ENCODE data around the gene SH2D1A. TPM values are rescaled to one million over a fixed set of nuclear protein-coding genes. Genes with fewer than 3 reads are reported as not detected.
"Not testable (repeated sequence)": the region's sequence is repeated elsewhere in the genome, so short reads cannot be mapped to it uniquely, and the experiment has no call there.

Gene SH2D1A
- not detected for total RNA-seq
- long read RNA-seq = 0 reads

- intact Hi-C loops (cut with DNase I) = no loop called here
- ATAC-seq (no peak), DNase-seq (ENCODE audit: missing footprints) (no peak)
These were observed at the start of gene SH2D1A for GRCh38 chrX:124346117-124346876. TSS of gene SH2D1A (plus strand) at chrX:124346563. CDS start at chrX:124346643, 80 bp downstream.

- ATAC-seq; DNase-seq (ENCODE audit: missing footprints); intact Hi-C loops (cut with DNase I): not testable (repeated sequence)
These were observed 47.0 kb upstream of the SH2D1A start for GRCh38 chrX:124299323-124299722.

GRCh38 chrX:124300405-124300804 is 46.0 kb upstream of the SH2D1A start:
- ATAC-seq (no peak), DNase-seq (ENCODE audit: missing footprints) (no peak)
- intact Hi-C loops (cut with DNase I) = no loop called here

- intact Hi-C loops (cut with DNase I) = no loop called here
- DNase-seq (ENCODE audit: missing footprints) = no peak
- no peak for ATAC-seq
These were observed 39.0 kb upstream of the SH2D1A start for GRCh38 chrX:124307253-124307907.

GRCh38 chrX:124325732-124326131 is 20.6 kb upstream of the SH2D1A start:
- intact Hi-C loops (cut with DNase I) = no loop called here
- no peak for ATAC-seq
- no peak for DNase-seq (ENCODE audit: missing footprints)

GRCh38 chrX:124328765-124329164 is 17.6 kb upstream of the SH2D1A start:
- intact Hi-C loops (cut with DNase I) = no loop called here
- no peak for ATAC-seq
- no peak for DNase-seq (ENCODE audit: missing footprints)

GRCh38 chrX:124332481-124333424 is 13.6 kb upstream of the SH2D1A start, which contains the start of gene TEX13D:
TSS of gene TEX13D (plus strand) at chrX:124332660. CDS start at chrX:124332918, 258 bp downstream.
- ATAC-seq = no peak
- intact Hi-C loops (cut with DNase I) = no loop called here
- no peak for DNase-seq (ENCODE audit: missing footprints)

- ATAC-seq (no peak), DNase-seq (ENCODE audit: missing footprints) (no peak)
- intact Hi-C loops (cut with DNase I) = no loop called here
These were observed 12.5 kb upstream of the SH2D1A start for GRCh38 chrX:124333862-124334261.

GRCh38 chrX:124334555-124334954 is 11.8 kb upstream of the SH2D1A start:
- intact Hi-C loops (cut with DNase I); ATAC-seq; DNase-seq (ENCODE audit: missing footprints): not testable (repeated sequence)

- intact Hi-C loops (cut with DNase I) = no loop called here
- DNase-seq (ENCODE audit: missing footprints) (no peak), ATAC-seq (no peak)
These were observed 10.8 kb upstream of the SH2D1A start for GRCh38 chrX:124335598-124335997.

GRCh38 chrX:124337916-124338315 is 8.4 kb upstream of the SH2D1A start:
- intact Hi-C loops (cut with DNase I) = no loop called here
- DNase-seq (ENCODE audit: missing footprints) (no peak), ATAC-seq (no peak)

- intact Hi-C loops (cut with DNase I) = no loop called here
- ATAC-seq (no peak), DNase-seq (ENCODE audit: missing footprints) (no peak)
These were observed 7.4 kb upstream of the SH2D1A start for GRCh38 chrX:124338733-124339514.

GRCh38 chrX:124341396-124342132 is 4.8 kb upstream of the SH2D1A start:
- no peak for DNase-seq (ENCODE audit: missing footprints)
- no peak for ATAC-seq
- intact Hi-C loops (cut with DNase I) = no loop called here

- ATAC-seq (no peak), DNase-seq (ENCODE audit: missing footprints) (no peak)
- intact Hi-C loops (cut with DNase I) = no loop called here
These were observed 4.0 kb upstream of the SH2D1A start for GRCh38 chrX:124342174-124342867.

- ATAC-seq = no peak
- no peak for DNase-seq (ENCODE audit: missing footprints)
- intact Hi-C loops (cut with DNase I) = no loop called here
These were observed 3.3 kb upstream of the SH2D1A start for GRCh38 chrX:124343016-124343415.

- ATAC-seq = no peak
- DNase-seq (ENCODE audit: missing footprints) = no peak
- intact Hi-C loops (cut with DNase I) = no loop called here
These were observed 2.1 kb upstream of the SH2D1A start for GRCh38 chrX:124344246-124344645.

- intact Hi-C loops (cut with DNase I) = no loop called here
- DNase-seq (ENCODE audit: missing footprints) (no peak), ATAC-seq (no peak)
These were observed 496 bp downstream of the SH2D1A start for GRCh38 chrX:124346877-124347241.
